GM12878 (cell line): Measurements from ENCODE around the gene RARA. TPM values are rescaled to one million over a fixed set of nuclear protein-coding genes. Genes with fewer than 3 reads are reported as not detected.

ENCODE experiments used
- ATAC-seq: fragments of 200-7000 bp; cut with Tn5 transposase; 3 replicates; pipeline ENCODE4 v1.9.1; 2020; ENCODE audit warnings: mild to moderate bottlenecking, moderate library complexity
- BruUV-seq: library from RNA; stranded (reverse); fragments of 400-500 nt; replicated peaks from 2 replicates; lab custom pipeline; 2021; lab: Mats Ljungman, UMichigan
- CTCF ChIA-PET: fragments of 300-600 bp; sonication (Branson Sonifier 250); formaldehyde crosslinking; extraction: SDS; loops from one replicate; lab custom pipeline; 2021; ENCODE audit warnings: inconsistent platforms; lab: Yijun Ruan, JAX
- POLR2A ChIA-PET: fragments of 350-600 bp; formaldehyde crosslinking; extraction: SDS; loops from one replicate; lab custom pipeline; 2021; ENCODE audit warnings: inconsistent platforms; lab: Charles Lee
- RAD21 ChIA-PET: fragments of 300-600 bp; sonication (Branson Sonifier 250); formaldehyde crosslinking; loops from one replicate; lab custom pipeline; 2023; ENCODE audit warnings: antibody characterized with exemption; ENCODE audit not compliant: unreplicated experiment; lab: Charles Lee
- SMC1A ChIA-PET: fragments of 300-600 bp; sonication (Branson Sonifier 250); formaldehyde crosslinking; loops from one replicate; lab custom pipeline; 2023; ENCODE audit not compliant: unreplicated experiment, uncharacterized antibody; lab: Charles Lee
- DNase-seq: peaks from one replicate; pipeline ENCODE4 v3.0.0-alpha.2; 2011; ENCODE audit warnings: low read depth, low spot score
- FAIRE-seq: peaks from 3 replicates; lab custom pipeline; 2011; peaks lifted over from hg19 to GRCh38; lab: Jason Lieb, UNC
- H2AFZ ChIP-seq: 2 replicates; pipeline ENCODE4 v1.6.0; 2011; ENCODE audit warnings: low read depth, low read length, control low read depth; ENCODE audit not compliant: control insufficient read depth
- H3K27ac ChIP-seq: 2 replicates; pipeline ENCODE4 v1.5.1; 2011; ENCODE audit warnings: control low read depth; ENCODE audit not compliant: control insufficient read depth, insufficient read depth
- H3K27me3 ChIP-seq, 2 experiments: replicated peaks in 1 of 2; 2 replicates each; pipeline versions ENCODE4 v1.6.0 to v1.6.1; 2011; ENCODE audit warnings: low read length in 1 of 2; ENCODE audit not compliant: control insufficient read depth in 2 of 2, insufficient read depth in 2 of 2
- H3K36me3 ChIP-seq, 2 experiments: 2 replicates each; pipeline ENCODE4 v1.5.1; 2011; ENCODE audit warnings: low read length in 1 of 2; ENCODE audit not compliant: control insufficient read depth in 2 of 2, insufficient read depth in 2 of 2
- H3K4me1 ChIP-seq: 2 replicates; pipeline ENCODE4 v1.6.1; 2011; ENCODE audit warnings: mild to moderate bottlenecking, low read length, moderate library complexity, mixed read lengths; ENCODE audit not compliant: control insufficient read depth, insufficient read depth
- H3K4me2 ChIP-seq: 2 replicates; pipeline ENCODE4 v1.6.0; 2011; ENCODE audit warnings: control low read depth; ENCODE audit not compliant: control insufficient read depth, insufficient read depth
- H3K4me3 ChIP-seq: fragments of 200-600 bp; sonication (generic); 2 replicates; pipeline ENCODE4 v1.5.1; 2016
- H3K79me2 ChIP-seq: 2 replicates; pipeline ENCODE4 v1.6.0; 2011; ENCODE audit warnings: low read length; ENCODE audit not compliant: control insufficient read depth, insufficient read depth
- H3K9ac ChIP-seq: 2 replicates; pipeline ENCODE4 v1.8.0; 2011; ENCODE audit warnings: low read length, control low read depth, mixed read lengths; ENCODE audit not compliant: control insufficient read depth, insufficient read depth
- H3K9me3 ChIP-seq: replicated peaks from 3 replicates; pipeline ENCODE4 v1.5.1; 2011; ENCODE audit warnings: mild to moderate bottlenecking, low read length; ENCODE audit not compliant: control insufficient read depth, insufficient read depth
- H4K20me1 ChIP-seq: 2 replicates; pipeline ENCODE4 v1.6.0; 2011; ENCODE audit not compliant: control insufficient read depth, insufficient read depth
- BHLHE40 ChIP-seq, 2 experiments: fragments of 450-650 bp in 1 of 2; IDR thresholded peaks; 2 replicates each; pipeline ENCODE4 v1.6.1; 2011 to 2017; ENCODE audit warnings: low read depth in 2 of 2, borderline replicate concordance in 1 of 2, improper control_type of control experiment in 1 of 2, low read length in 1 of 2, mild to moderate bottlenecking in 1 of 2
- POLR2A ChIP-seq: IDR thresholded peaks from 2 replicates; pipeline ENCODE4 v1.6.1; 2011; ENCODE audit warnings: low read depth, mild to moderate bottlenecking, low read length
- WGBS: methylation state at CpG from one replicate; pipeline ENCODE4 v1.1.6; 2016; ENCODE audit warnings: low lambda C conversion rate; ENCODE audit not compliant: insufficient replicate concordance, insufficient coverage; ENCODE audit errors: missing lambda C conversion rate; 5-methylcytosine and 5-hydroxymethylcytosine counted together
- in situ Hi-C: fragments of 300-500 bp; cut with MboI; formaldehyde crosslinking; loops from 9 replicates; pipeline ENCODE4 v1.14.3; 2018; ENCODE audit warnings: mixed read lengths
- intact Hi-C: fragments of 100-400 bp; cut with micrococcal nuclease; formaldehyde crosslinking; loops from one replicate; pipeline ENCODE4 v1.14.2; 2022; ENCODE audit not compliant: unreplicated experiment
- polyA plus RNA-seq, 11 experiments: library from polyadenylated mRNA; depleted of rRNA in 4 of 11; unstranded in 6 of 11; stranded (reverse) in 5 of 11; fragments of >200 nt; fragmentation: Nextera tagmentation in 4 of 11; fragmentation: Illumina TruSeq in 1 of 11; extraction: Ambion mirVana in 4 of 11; extraction: Trizol in 1 of 11; gene quantifications; 1 replicate in 1 of 11; 2 replicates in 10 of 11; pipeline versions ENCODE4 v1.2.1 to v1.2.3, GENCODE V29; 2011 to 2016; ENCODE audit warnings: inconsistent platforms in 2 of 11, missing spikeins in 2 of 11, low read depth in 1 of 11
- total RNA-seq, 4 experiments: library from RNA; depleted of rRNA in 3 of 4; stranded (reverse); fragments of >200 nt in 3 of 4; fragmentation: Illumina TruSeq in 1 of 4; extraction: Trizol in 1 of 4; gene quantifications; 2 replicates each; pipeline versions ENCODE4 v1.2.1 to v1.2.3, GENCODE V29; 2013 to 2021

RARA gene
- total and polyA plus RNA-seq, 10 of the 15 experiments (the other 5 are each of a cell fraction or from before 2014, with no cell fraction given) = 0.13 to 33.6 (median 13.6) TPM

DNA sequence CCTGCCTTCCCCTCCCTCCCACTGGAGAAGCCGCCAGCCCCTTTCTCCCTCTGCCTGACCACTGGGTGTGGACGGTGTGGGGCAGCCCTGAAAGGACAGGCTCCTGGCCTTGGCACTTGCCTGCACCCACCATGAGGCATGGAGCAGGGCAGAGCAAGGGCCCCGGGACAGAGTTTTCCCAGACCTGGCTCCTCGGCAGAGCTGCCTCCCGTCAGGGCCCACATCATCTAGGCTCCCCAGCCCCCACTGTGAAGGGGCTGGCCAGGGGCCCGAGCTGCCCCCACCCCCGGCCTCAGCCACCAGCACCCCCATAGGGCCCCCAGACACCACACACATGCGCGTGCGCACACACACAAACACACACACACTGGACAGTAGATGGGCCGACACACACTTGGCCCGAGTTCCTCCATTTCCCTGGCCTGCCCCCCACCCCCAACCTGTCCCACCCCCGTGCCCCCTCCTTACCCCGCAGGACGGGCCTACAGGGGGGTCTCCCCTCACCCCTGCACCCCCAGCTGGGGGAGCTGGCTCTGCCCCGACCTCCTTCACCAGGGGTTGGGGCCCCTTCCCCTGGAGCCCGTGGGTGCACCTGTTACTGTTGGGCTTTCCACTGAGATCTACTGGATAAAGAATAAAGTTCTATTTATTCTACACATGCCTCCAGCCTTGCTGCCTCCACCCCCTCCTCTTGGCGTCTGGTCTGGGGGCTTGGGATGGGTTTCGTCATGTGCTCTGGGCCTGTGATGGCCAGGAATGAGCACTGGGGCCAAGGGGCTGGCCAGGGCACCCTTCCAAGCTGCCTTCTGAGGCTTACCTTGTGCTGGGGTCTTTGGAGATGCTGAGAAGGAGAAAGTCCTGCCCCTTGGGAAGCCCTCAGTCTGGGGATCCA lies 48.3 kb downstream of the RARA start:
- BruUV-seq = no TSS peak
- RAD21 ChIA-PET = interaction anchor here (0.6 to 8.2 kb wide), 8 partner anchors 12 to 258 kb away, joined by 3 to 271 read pairs (median 3); partner anchors contain the start of gene RARA
- TF ChIP-seq BHLHE40 (IDR thresholded peaks at IDR 0.05; ENCODE audit: borderline replicate concordance in 1 of 2, low read depth in 2 of 2, low read length in 1 of 2) (no peak), POLR2A (peak; percentile 43; the same call in 1 of the 2 replicates)
- SMC1A ChIA-PET = interaction anchor here (0.8 to 3.1 kb wide), 8 partner anchors 30 to 181 kb away, joined by 3 to 23 read pairs (median 4); no protein-coding TSS in a partner anchor
- intact Hi-C loops = loop anchor here (5.0 kb wide), 3 partner anchors 35 to 260 kb away; no protein-coding TSS in a partner anchor
- ATAC-seq (no peak), FAIRE-seq (no peak), DNase-seq (no peak)
- Histone ChIP-seq H3K27me3 (peaks cover 0 to 2% of the 10 kb centered on the region in 2 experiments; a peak in 1 of 4 replicates), H3K4me1 (peaks cover 14% of the 10 kb centered on the region), H3K36me3 (peaks cover 11 to 23% of the 10 kb centered on the region in 2 experiments; a peak in 3 of 4 replicates), H3K9me3 (no peaks in the 10 kb centered on the region), H3K9ac (no peak overlapping the region), H3K4me3 (no peak overlapping the region), H3K4me2 (no peak overlapping the region), H3K27ac (no peak overlapping the region), H2AFZ (no peak overlapping the region), H4K20me1 (no peaks in the 10 kb centered on the region), H3K79me2 (no peaks in the 10 kb centered on the region)
- in situ Hi-C loops = loop anchor here (5.0 kb wide), 1 partner anchor 175 kb away; no protein-coding TSS in a partner anchor
- CTCF ChIA-PET = interaction anchor here (0.6 to 9.1 kb wide), 16 partner anchors 8 to 203 kb away, joined by 3 to 311 read pairs (median 4); partner anchors contain the start of genes RARA and TOP2A
- WGBS = 78% methylated on average over 16 of the region's 19 CpGs
- POLR2A ChIA-PET = interaction anchor here (0.5 to 1.8 kb wide), 3 partner anchors 38 to 129 kb away, joined by 4 to 5 read pairs (median 4); no protein-coding TSS in a partner anchor
